ENCODE data around the gene UBE2E2. TPM values are rescaled to one million over a fixed set of nuclear protein-coding genes. Genes with fewer than 3 reads are reported as not detected.

Gene UBE2E2
- total RNA-seq, 1 donor: 41.5 TPM

DNA sequence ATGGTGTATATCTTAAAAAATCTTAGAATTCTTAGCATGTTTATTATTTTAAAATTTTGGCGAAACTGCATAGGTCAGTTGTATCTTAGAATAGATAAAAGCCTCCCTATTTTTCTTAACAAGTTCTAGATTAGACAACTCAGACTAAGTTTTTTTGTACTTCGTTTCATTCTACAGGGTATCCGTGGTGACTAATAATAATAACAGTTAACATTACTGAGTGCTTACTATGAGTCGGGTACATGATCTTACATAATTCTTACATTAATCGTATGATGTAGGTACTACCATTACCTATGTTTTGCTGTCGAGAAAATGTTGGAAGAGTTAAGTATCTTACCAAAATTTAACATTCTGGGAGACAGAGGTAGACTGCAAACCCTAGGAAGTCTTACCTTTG, 60.7 kb downstream of the UBE2E2 start:
- no peak for TF ChIP-seq CTCF (IDR thresholded peaks at IDR 0.05; ENCODE audit: insufficient read depth, low read depth, low read length)

GRCh38 chr3:23264413-23264812, 61.3 kb downstream of the UBE2E2 start:
- no peak overlapping the region for H3K4me3 ChIP-seq (ENCODE audit: low read depth, low read length)
- no peak for DNase-seq (ENCODE audit: low read depth)
- TF ChIP-seq CTCF (IDR thresholded peaks at IDR 0.05; ENCODE audit: insufficient read depth, low read depth, low read length): no peak

More for the DNA sequence above, 60.7 kb downstream of the UBE2E2 start:
- DNase-seq (ENCODE audit: low read depth): no peak
- no peak overlapping the region for H3K4me3 ChIP-seq (ENCODE audit: low read depth, low read length)

GRCh38 chr3:23270423-23270822, 67.3 kb downstream of the UBE2E2 start:
- no peak for DNase-seq (ENCODE audit: low read depth)
- no peak for TF ChIP-seq CTCF (IDR thresholded peaks at IDR 0.05; ENCODE audit: insufficient read depth, low read depth, low read length)

GRCh38 chr3:23271876-23272741, 69.0 kb downstream of the UBE2E2 start:
- no peak for TF ChIP-seq CTCF (IDR thresholded peaks at IDR 0.05; ENCODE audit: insufficient read depth, low read depth, low read length)
- DNase-seq (ENCODE audit: low read depth): no peak
- no peak overlapping the region for H3K4me3 ChIP-seq (ENCODE audit: low read depth, low read length)

More at GRCh38 chr3:23270423-23270822, 67.3 kb downstream of the UBE2E2 start:
- no peak overlapping the region for H3K4me3 ChIP-seq (ENCODE audit: low read depth, low read length)

GRCh38 chr3:23272820-23273219, 69.7 kb downstream of the UBE2E2 start:
- TF ChIP-seq CTCF (IDR thresholded peaks at IDR 0.05; ENCODE audit: insufficient read depth, low read depth, low read length): no peak
- no peak overlapping the region for H3K4me3 ChIP-seq (ENCODE audit: low read depth, low read length)
- DNase-seq (ENCODE audit: low read depth): no peak

DNA sequence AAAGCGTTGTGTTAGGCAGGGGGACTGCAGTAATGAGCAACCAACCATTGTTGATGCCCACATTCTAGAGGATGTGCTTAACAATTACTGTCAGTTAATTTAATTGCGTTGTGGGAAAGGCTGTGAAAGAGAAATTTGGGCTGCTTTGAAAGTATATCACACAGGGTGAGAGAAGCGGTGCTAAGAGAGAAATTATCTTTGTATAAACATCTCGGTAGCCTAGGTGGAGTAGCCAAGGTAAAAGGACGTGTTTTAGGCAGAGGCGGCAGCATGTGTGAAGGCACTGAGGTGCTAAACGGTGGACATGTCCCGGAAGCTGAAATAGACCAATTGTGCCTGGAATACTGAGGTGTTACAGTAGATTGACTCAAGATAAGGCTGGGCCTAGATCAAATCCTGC, 71.9 kb downstream of the UBE2E2 start:
- TF ChIP-seq CTCF (IDR thresholded peaks at IDR 0.05; ENCODE audit: insufficient read depth, low read depth, low read length): no peak
- DNase-seq (ENCODE audit: low read depth): no peak
- no peak overlapping the region for H3K4me3 ChIP-seq (ENCODE audit: low read depth, low read length)

Data from fibroblast of villous mesenchyme (primary cell).